KMS-11 (cell line): ENCODE measurements around the gene NDUFS2.
"Not testable (repeated sequence)": the region's sequence is repeated elsewhere in the genome, so short reads cannot be mapped to it uniquely, and the experiment has no call there.

Experiments
- H2AFZ ChIP-seq: fragments of 200-600 bp; sonication (generic); 2 replicates; pipeline ENCODE4 v1.6.1; 2016; ENCODE audit warnings: antibody characterized with exemption, mixed run types, low read depth
- H3K27ac ChIP-seq: fragments of 200-600 bp; sonication (generic); 2 replicates; pipeline ENCODE4 v1.6.1; 2016; ENCODE audit warnings: mild to moderate bottlenecking, mixed run types
- H3K27me3 ChIP-seq: fragments of 200-600 bp; sonication (generic); 2 replicates; pipeline ENCODE4 v1.6.1; 2017; ENCODE audit warnings: mild to moderate bottlenecking, low read depth, mixed run types, moderate library complexity; ENCODE audit not compliant: insufficient read depth
- H3K36me3 ChIP-seq: fragments of 200-600 bp; sonication (generic); 2 replicates; pipeline ENCODE4 v1.6.1; 2017; ENCODE audit warnings: mild to moderate bottlenecking, mixed run types; ENCODE audit not compliant: insufficient read depth
- H3K4me1 ChIP-seq: fragments of 200-600 bp; sonication (generic); 2 replicates; pipeline ENCODE4 v1.6.1; 2016; ENCODE audit warnings: mild to moderate bottlenecking, low read depth, mixed run types; ENCODE audit not compliant: poor library complexity, severe bottlenecking
- H3K4me2 ChIP-seq: fragments of 200-600 bp; sonication (generic); 2 replicates; pipeline ENCODE4 v1.7.0; 2016; ENCODE audit warnings: mild to moderate bottlenecking, mixed run types
- H3K4me3 ChIP-seq: fragments of 200-600 bp; sonication (generic); IDR thresholded peaks from 2 replicates; pipeline ENCODE4 v1.6.1; 2017; ENCODE audit warnings: low read depth, low read length, mixed read lengths; ENCODE audit not compliant: insufficient read depth
- H3K79me2 ChIP-seq: fragments of 200-600 bp; sonication (generic); 2 replicates; pipeline ENCODE4 v1.6.1; 2016; ENCODE audit warnings: low read depth, mixed run types; ENCODE audit not compliant: insufficient read depth
- H3K9ac ChIP-seq: fragments of 200-600 bp; sonication (generic); 2 replicates; pipeline ENCODE4 v1.6.1; 2016; ENCODE audit warnings: mild to moderate bottlenecking, mixed run types
- H4K20me1 ChIP-seq: fragments of 200-600 bp; sonication (generic); 2 replicates; pipeline ENCODE4 v1.6.1; 2016; ENCODE audit warnings: mild to moderate bottlenecking, mixed run types; ENCODE audit not compliant: insufficient read depth
- TF ChIP-seq, protein P1 (sequence below): fragments of 200-600 bp; sonication (generic); conservative IDR thresholded peaks from 2 replicates; pipeline ENCODE4 v1.6.1; 2017; ENCODE audit warnings: low read depth, mild to moderate bottlenecking, antibody characterized with exemption, low read length, moderate library complexity, mixed read lengths

NDUFS2 gene

DNA sequence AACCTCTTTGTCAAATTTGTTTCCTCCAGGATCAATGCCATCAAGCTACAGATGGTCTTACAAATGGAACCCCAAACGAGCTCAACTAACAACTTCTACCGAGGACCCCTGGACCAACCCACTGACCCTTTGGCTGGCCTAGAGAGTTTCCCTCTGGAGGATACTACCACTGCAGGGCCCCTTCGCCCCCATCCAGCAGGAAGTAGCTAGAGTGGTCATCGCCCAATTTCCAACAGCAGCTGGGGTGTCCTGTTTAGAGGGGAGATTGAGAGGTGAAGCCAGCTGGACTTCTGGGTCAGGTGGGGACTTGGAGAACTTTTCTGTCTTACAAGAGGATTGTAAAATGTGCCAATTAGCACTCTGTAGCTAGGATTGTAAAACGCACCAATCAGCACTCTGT, 54.9 kb downstream of the NDUFS2 start:
- not testable (repeated sequence) for H3K27me3 ChIP-seq, H4K20me1 ChIP-seq, H2AFZ ChIP-seq, H3K4me1 ChIP-seq, H3K9ac ChIP-seq, H3K4me3 ChIP-seq, H3K79me2 ChIP-seq, H3K36me3 ChIP-seq, H3K4me2 ChIP-seq, H3K27ac ChIP-seq

DNA sequence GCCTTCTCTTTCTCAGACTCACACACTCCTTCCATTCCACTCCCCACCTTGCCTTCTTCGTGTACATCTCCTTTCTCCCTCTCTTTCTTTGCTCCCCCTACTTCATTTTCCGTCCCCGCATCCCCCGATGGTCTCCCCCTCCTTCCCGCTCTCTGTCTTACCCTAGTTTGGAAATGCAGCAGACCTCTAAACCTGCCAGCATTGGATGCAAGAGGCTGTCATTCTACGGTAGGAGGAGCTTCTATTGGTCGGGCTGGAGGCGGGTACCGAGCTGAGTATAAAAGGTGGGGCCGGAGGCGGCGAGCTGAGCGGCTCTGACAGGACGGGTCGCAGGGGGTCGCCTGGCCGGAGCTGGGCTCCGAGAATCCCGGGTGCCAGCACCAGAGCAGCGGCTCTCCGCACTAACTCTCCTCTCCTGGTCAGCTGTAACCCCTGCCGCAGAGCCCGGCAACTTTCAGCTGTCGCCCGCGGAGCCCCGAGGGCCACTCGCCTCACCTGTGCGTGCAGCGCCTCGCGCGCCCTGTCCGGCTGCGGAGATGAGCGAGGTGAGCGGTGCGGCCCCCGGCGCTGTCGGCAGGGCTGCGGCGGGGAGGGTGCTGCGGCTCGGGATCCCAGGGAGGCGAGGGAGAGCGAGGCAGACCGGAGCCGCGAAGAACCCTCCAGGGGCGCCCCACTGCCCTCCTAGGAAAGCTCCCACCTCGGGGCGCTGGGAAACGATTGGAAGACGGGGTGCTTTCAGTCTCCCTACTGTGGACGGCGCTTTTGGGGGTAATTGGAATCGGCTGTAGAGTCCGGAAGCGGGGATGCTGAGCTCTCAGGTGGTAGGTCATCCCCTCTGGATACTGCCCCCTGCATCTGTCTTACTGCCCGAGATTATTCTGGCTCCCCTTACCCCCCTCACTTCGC, 56.5 kb downstream of the NDUFS2 start, which contains the start of gene PCP4L1:
Gene PCP4L1, plus strand, starts transcription at position 307 of the 906 bp plus-strand sequence. Its CDS starts 230 bp downstream, at position 537.
- H3K79me2 ChIP-seq, result no peaks in the 10 kb centered on the region
- no peak within 1 kb of the TSS for H3K4me2 ChIP-seq
- H4K20me1 ChIP-seq, result no peaks in the 10 kb centered on the region
- TF ChIP-seq, protein P1, sequence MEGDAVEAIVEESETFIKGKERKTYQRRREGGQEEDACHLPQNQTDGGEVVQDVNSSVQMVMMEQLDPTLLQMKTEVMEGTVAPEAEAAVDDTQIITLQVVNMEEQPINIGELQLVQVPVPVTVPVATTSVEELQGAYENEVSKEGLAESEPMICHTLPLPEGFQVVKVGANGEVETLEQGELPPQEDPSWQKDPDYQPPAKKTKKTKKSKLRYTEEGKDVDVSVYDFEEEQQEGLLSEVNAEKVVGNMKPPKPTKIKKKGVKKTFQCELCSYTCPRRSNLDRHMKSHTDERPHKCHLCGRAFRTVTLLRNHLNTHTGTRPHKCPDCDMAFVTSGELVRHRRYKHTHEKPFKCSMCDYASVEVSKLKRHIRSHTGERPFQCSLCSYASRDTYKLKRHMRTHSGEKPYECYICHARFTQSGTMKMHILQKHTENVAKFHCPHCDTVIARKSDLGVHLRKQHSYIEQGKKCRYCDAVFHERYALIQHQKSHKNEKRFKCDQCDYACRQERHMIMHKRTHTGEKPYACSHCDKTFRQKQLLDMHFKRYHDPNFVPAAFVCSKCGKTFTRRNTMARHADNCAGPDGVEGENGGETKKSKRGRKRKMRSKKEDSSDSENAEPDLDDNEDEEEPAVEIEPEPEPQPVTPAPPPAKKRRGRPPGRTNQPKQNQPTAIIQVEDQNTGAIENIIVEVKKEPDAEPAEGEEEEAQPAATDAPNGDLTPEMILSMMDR, result no peak
- H3K9ac ChIP-seq, result no peak within 1 kb of the TSS
- H3K27me3 ChIP-seq, result no peaks in the 10 kb centered on the region; the same call in 1 of the 2 replicates
- no peak within 1 kb of the TSS for H3K4me3 ChIP-seq
- no peaks in the 10 kb centered on the region for H3K36me3 ChIP-seq
- H3K4me1 ChIP-seq, result no peaks in the 10 kb centered on the region
- no peak within 1 kb of the TSS for H3K27ac ChIP-seq
- H2AFZ ChIP-seq, result no peak within 1 kb of the TSS

DNA sequence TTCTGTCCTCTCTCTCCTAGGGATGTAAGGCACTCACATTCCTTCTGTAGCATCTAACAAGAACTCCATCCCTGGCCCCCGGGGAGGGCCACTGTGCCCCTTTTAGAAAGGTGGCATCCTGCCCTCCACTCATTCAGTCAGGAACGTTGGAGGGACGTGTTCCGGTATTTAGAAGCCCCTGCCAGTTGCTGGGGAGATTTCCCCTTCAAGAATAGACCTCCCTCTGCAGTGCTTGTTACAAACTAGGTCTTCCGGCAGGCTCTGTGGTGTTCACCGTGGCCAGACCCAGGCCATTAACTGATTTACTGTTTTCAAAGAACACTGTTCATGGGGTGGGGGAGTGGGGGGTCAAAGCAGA, 57.2 kb downstream of the NDUFS2 start:
- Histone ChIP-seq H2AFZ (no peak overlapping the region), H3K27ac (no peak overlapping the region), H3K9ac (no peak overlapping the region), H3K4me1 (no peaks in the 10 kb centered on the region), H3K79me2 (no peaks in the 10 kb centered on the region), H3K27me3 (no peaks in the 10 kb centered on the region; the same call in 1 of the 2 replicates), H3K36me3 (no peaks in the 10 kb centered on the region), H3K4me2 (no peak overlapping the region), H4K20me1 (no peaks in the 10 kb centered on the region), H3K4me3 (no peak overlapping the region)
- TF ChIP-seq, protein P1, result no peak

DNA sequence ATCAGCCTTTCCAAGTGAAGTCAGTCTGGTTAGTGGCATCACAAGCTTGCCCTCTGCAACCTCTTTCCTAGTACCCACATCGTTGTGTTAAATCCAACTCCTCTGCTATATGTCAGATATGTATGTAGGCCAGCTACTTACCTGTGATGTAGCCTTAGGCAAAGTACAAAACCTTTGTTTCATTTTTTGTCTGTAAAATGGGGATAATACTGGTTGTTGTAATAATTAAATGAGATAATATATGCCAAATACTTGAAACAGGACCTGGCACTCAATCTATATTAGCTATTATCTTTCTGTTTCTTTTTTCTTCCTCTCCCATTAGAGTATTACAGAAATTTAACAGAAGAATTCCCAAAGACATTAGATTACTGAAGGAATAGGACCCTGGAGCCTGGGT, 57.6 kb downstream of the NDUFS2 start:
- Histone ChIP-seq H3K36me3 (no peaks in the 10 kb centered on the region), H2AFZ (no peak overlapping the region), H3K27ac (no peak overlapping the region), H3K79me2 (no peaks in the 10 kb centered on the region), H3K9ac (no peak overlapping the region), H3K4me3 (no peak overlapping the region), H4K20me1 (no peaks in the 10 kb centered on the region), H3K27me3 (no peaks in the 10 kb centered on the region; the same call in 1 of the 2 replicates), H3K4me1 (no peaks in the 10 kb centered on the region), H3K4me2 (no peak overlapping the region)
- TF ChIP-seq, protein P1, result no peak
